Activated CD4-positive, alpha-beta T cell treated with anti-CD3 and anti-CD28 coated beads, Interleukin-2, Interleukin-4, amounts not matched to agents 100 ng/mL and 50 ng/mL, durations not matched to agents 16 hours and 8 hours (primary cell): ENCODE data around the gene TMEM129.
A peak's percentile ranks its signal among the peaks of the same experiment; 100 is the strongest.

Experiments used
- DNase-seq: peaks from one replicate; pipeline ENCODE4 v3.0.0-alpha.2; 2020; ENCODE audit warnings: low spot score

TMEM129 gene

GRCh38 chr4:1758306-1759121 is 37.4 kb upstream of the TMEM129 start:
- DNase-seq: no peak

GRCh38 chr4:1757836-1758235 is 36.7 kb upstream of the TMEM129 start:
- no peak for DNase-seq

- no peak for DNase-seq
Observed at GRCh38 chr4:1756893-1757779, 36.0 kb upstream of the TMEM129 start.

GRCh38 chr4:1756079-1756478 is 35.0 kb upstream of the TMEM129 start:
- DNase-seq: no peak

GRCh38 chr4:1755297-1755696 is 34.2 kb upstream of the TMEM129 start:
- DNase-seq: no peak

- no peak for DNase-seq
Observed at GRCh38 chr4:1754336-1754735, 33.2 kb upstream of the TMEM129 start.

GRCh38 chr4:1753697-1754311 is 32.7 kb upstream of the TMEM129 start:
- no peak for DNase-seq

- no peak for DNase-seq
Observed at GRCh38 chr4:1753294-1753696, 32.2 kb upstream of the TMEM129 start.

GRCh38 chr4:1752284-1753041 is 31.3 kb upstream of the TMEM129 start:
- peak; percentile 27 for DNase-seq

- DNase-seq: no peak
Observed at GRCh38 chr4:1751919-1752283, 30.8 kb upstream of the TMEM129 start.

GRCh38 chr4:1751155-1751918 is 30.2 kb upstream of the TMEM129 start:
- DNase-seq: no peak

GRCh38 chr4:1750381-1751154 is 29.4 kb upstream of the TMEM129 start:
- no peak for DNase-seq

GRCh38 chr4:1749826-1750225 is 28.7 kb upstream of the TMEM129 start:
- DNase-seq: no peak

GRCh38 chr4:1749370-1749769 is 28.2 kb upstream of the TMEM129 start:
- no peak for DNase-seq

GRCh38 chr4:1748465-1748995 is 27.4 kb upstream of the TMEM129 start:
- peak; percentile 86 for DNase-seq

GRCh38 chr4:1747603-1747967 is 26.5 kb upstream of the TMEM129 start:
- no peak for DNase-seq

- DNase-seq: no peak
Observed at GRCh38 chr4:1746919-1747602, 25.9 kb upstream of the TMEM129 start.

GRCh38 chr4:1746265-1746691 is 25.2 kb upstream of the TMEM129 start:
- peak; percentile 84 for DNase-seq

GRCh38 chr4:1745697-1746096 is 24.6 kb upstream of the TMEM129 start:
- no peak for DNase-seq

- DNase-seq: no peak
Observed at GRCh38 chr4:1745165-1745564, 24.0 kb upstream of the TMEM129 start.
